ENCODE measurements around the gene TMEM131L.
A peak's percentile ranks its signal among the peaks of the same experiment; 100 is the strongest.

Gene TMEM131L

DNA sequence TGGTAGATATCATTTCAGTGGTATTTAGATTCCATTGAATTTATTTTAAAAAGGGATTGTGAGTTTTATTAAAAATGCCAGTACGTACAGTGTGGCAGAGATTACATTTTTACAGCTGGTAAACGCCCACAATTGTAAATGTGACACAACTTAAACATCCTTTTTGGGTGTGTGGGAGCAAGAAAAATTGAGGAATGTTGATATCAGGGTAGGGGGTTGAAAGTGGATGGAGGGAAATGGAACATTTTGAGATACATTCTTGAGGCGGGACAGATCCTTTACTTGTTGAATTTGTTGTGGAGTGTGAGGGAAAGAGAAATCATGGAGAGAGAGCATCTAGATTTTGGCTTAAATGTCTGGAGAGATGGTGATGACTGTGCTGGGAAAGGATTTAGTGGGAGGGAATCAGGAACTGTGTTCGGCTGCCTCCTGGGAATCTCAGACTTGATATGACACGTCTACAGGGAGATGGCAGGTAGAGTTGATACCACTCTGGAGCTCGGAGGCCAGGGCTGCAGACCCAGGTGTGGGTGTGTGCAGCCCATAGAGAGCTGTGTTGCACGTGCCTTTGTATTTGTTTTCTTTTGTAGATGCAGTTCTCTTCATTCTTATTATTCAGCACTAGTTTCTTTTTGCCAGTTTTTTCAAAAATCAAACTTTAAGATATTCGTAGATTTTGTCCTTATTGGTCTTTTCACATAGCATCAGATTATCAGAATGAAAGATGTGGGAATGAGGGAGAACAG is 10.8 kb downstream of the TMEM131L start:
- no peak for DNase-seq

- DNase-seq: no peak
These were observed 12.9 kb downstream of the TMEM131L start for GRCh38 chr4:153479101-153479500.

GRCh38 chr4:153480704-153481103 is 14.5 kb downstream of the TMEM131L start:
- no peak for DNase-seq

GRCh38 chr4:153481478-153481877 is 15.3 kb downstream of the TMEM131L start:
- DNase-seq: no peak

- no peak for DNase-seq
These were observed 17.6 kb downstream of the TMEM131L start for GRCh38 chr4:153483432-153484418.

DNA sequence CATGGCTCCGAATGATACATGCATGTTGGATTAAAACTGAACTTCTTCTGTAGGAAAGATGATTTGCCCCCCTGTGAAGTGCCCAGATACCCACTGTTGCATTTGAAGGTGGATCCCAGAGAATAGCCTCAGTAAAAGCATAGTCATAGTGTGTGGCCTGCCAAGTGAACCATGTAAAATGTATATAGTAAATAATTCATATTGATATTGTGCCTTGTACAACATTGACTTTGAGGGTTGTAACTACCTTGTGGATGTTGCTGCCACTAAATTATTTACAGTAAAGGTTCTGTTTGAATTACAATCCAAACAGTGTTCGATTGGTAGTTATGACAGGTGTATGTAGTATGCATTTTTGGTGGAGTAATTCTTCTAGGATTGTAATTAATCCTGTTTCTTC is 19.2 kb downstream of the TMEM131L start:
- DNase-seq: no peak

DNA sequence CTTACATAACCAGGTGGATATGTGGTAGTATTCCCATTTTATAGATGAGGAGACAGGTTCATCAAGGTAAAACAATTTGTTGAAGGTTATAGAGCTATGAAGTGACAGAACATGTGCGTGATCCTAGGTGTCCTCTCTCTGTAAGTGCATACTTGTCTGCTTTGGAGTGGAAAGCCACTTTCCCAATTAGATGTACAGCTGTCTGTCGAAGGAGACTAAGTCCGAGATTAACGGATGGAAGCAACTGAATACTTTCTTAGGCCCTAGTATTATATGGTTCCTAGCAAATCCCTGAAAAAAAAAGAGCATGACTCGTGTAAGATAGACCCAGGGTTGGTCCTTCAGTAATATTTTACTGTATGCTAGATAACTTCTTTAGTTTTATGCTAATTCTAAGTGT is 19.7 kb downstream of the TMEM131L start:
- DNase-seq: no peak

DNA sequence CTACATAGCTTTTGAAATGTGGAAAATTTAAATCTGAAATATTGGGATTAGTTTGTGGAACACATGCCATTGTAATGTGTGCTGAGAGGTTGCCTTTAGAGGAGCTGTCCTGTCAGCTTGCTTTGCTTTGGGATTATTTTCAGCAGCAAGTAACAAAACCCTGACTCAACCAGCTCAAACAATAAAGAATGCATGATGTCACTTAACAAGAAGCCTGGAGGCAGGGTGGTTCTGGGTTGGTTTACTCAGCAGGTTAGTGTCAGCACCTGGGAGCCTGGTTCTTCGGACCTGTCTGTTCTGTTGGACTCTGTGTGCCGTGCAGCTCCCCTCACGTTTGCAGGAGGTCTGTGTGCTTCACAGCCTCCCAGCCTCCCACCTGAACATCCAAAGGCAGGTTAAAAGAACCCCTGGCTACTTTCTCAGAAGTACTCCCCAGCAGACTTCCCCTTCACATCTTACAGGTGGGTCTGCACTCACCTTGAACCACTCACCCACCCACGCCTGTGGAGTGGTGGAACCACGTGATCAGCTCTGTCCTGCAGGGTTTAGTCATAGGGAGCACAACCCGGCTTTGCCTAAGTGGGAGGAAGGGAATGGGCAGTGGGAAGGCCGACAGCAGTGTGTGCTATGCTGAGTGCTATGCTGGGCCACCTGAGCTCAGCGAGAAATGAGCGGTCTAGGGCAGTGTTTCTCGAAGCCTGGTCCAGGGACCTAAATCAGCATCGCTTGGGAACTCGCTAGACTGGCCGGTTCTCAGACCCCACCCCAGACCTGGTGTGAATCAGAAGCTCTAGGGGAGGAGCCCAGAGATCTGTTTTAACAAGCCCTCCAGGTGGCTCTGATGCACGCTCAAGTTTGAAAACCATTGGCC is 20.4 kb downstream of the TMEM131L start:
- peak; percentile 82 for DNase-seq

GRCh38 chr4:153488006-153488891 is 22.1 kb downstream of the TMEM131L start:
- DNase-seq: no peak

- no peak for DNase-seq
These were observed 23.8 kb downstream of the TMEM131L start for GRCh38 chr4:153489856-153490558.

GRCh38 chr4:153490985-153491483 is 24.9 kb downstream of the TMEM131L start:
- no peak for DNase-seq

DNA sequence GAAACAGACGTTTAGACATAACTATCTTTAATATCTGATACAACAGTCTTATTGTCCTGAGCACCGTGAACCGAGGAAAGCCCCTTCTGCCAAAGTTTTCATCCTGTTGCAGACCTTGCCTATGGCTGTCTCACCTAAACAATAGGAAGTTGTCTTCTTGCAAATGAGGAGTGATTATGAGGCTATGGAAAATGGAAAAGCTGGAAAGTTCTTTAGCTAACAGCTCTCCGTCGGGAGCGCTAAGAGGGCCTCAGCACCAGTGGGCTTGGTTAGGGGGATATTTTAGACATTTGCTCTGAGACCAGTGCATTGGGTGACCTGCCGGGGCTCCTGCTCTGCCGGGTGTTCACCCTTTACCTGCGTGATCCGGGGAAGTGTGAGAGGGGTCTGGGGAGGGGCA is 28.4 kb downstream of the TMEM131L start:
- DNase-seq: no peak

DNA sequence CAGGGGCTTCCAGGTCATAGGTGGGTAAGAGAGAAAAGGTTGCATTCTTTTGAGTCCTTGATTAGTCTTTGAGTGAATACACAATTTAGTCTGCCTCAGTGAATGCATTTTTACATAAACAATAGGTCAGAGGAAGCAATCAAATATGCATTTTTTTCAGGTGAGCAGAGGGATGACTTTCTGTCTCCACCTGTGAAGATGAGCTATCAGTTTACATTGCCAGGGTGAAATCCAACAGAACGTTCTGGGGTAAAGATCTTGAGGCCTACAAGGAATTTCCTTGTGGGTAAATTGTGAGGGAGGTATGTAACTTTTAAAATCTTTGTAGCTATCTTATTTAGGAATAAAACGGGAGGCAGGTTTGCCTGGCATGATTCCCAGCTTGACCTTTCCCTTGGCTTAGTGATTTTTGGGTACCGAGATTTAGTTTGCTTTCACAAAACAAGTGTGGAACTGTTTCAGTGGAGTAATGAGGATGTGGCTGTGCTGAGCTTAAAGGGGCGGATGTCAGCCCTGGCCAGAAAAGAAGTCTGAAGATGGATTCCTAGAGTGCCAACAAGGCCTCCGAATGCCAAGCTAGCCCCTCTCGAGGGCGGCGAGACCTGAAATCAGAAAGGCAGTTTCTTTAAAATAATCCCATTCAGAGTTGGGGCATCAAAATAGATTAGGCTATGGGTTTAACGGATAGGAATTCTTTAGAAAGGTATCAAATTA is 29.5 kb downstream of the TMEM131L start:
- DNase-seq: no peak

- no peak for DNase-seq
These were observed 31.0 kb downstream of the TMEM131L start for GRCh38 chr4:153497091-153497531.

DNA sequence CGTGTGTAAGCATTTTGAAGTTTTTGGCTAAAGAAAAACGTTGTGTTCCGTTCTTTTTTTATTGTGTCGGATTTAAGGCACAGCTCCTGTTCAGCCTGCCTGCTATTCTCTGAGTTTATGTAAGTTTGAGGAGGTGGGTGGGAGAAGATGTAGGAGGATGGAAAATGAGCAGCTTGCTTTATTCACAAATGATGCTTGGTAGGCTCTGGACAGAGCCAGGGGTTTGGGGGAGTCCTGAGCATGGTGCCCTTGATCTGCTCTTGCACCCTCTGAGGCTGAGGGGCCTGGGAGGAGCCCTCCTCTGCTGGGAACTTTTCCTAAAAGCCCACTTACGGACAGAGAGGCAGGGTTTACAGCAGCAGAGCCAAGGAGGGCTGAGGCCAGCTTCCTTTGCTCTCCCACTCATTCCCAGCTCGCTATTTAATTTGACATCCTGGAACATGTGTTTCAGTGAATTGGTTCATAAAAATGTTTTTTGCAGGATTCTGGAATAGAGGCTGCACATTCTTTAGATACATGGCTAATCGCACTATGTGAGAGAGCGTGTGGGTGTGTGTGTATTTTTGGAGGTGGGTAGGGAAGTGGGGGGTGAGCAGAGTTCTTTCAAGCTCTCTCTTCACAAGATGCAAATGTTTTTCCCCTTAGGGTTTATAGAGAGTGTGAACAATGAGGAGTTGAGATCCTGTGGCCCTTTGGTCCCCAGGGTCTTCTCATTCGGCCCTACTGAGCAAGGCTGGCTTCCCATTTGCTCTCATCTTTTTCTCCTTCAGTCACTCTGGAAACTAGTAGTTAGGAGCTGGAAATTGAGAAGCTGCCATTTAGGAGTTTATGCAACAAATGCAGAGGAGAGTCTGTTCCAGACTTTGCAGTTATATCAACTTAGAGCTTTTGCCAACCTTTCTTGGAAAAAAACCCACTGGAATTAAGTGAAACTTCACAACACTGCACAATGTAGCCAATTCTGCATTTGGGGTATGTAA is 32.1 kb downstream of the TMEM131L start:
- DNase-seq: peak; percentile 82

- no peak for DNase-seq
These were observed 32.8 kb downstream of the TMEM131L start for GRCh38 chr4:153499005-153499404.

GRCh38 chr4:153501578-153501977 is 35.4 kb downstream of the TMEM131L start:
- no peak for DNase-seq

DNA sequence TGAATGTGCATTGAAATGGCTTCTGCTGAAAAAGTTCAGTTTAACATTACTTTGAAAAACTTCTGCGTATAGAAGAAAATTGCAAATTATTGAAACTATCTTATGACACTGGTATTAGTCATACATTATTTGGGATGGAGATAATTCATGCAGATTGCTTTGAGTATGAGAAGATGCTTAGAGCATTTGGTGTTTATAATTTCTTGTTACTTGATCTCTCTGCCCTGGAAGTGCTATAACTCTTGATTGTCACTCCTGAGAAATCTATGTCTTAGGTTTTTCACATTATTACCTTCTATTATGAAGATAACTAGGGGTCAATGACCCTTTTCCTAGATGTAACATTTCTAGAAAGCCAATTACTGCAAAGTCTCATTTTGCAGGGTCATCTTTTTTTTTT is 36.4 kb downstream of the TMEM131L start:
- peak; percentile 42 for DNase-seq

Data from fibroblast of upper back skin (primary cell).